RWPE2 (cell line): ENCODE measurements around the gene TMEM203.
A peak's percentile ranks its signal among the peaks of the same experiment; 100 is the strongest.

Experiments
- ATAC-seq: fragments of 200-7000 bp; cut with Tn5 transposase; 3 replicates; pipeline ENCODE4 v1.9.1; 2021; ENCODE audit warnings: low read depth
- DNase-seq: peaks from one replicate; pipeline ENCODE4 v3.0.0-alpha.2; 2020; ENCODE audit warnings: low spot score
- H3K27ac ChIP-seq: fragments of 450-650 bp; 2 replicates; pipeline ENCODE4 v1.5.1; 2017; ENCODE audit warnings: mild to moderate bottlenecking; ENCODE audit not compliant: poor library complexity, severe bottlenecking
- H3K27me3 ChIP-seq: fragments of 250-450 bp; sonication (Bioruptor Pico); 2 replicates; pipeline ENCODE4 v1.5.1; 2021; ENCODE audit warnings: mild to moderate bottlenecking, moderate library complexity; ENCODE audit not compliant: insufficient read depth, poor library complexity, severe bottlenecking
- H3K36me3 ChIP-seq: fragments of 250-450 bp; sonication (Bioruptor Pico); 2 replicates; pipeline ENCODE4 v1.5.1; 2020; ENCODE audit warnings: low read depth, mild to moderate bottlenecking, moderate library complexity
- H3K4me1 ChIP-seq: fragments of 250-450 bp; sonication (Bioruptor Pico); 2 replicates; pipeline ENCODE4 v1.5.1; 2021; ENCODE audit warnings: mild to moderate bottlenecking, moderate library complexity; ENCODE audit not compliant: insufficient read depth, poor library complexity, severe bottlenecking
- H3K4me3 ChIP-seq: fragments of 250-450 bp; sonication (Bioruptor Pico); 2 replicates; pipeline ENCODE4 v1.5.1; 2021; ENCODE audit warnings: mild to moderate bottlenecking, moderate library complexity; ENCODE audit not compliant: severe bottlenecking
- H3K9me3 ChIP-seq: fragments of 250-450 bp; sonication (Bioruptor Pico); 2 replicates; pipeline ENCODE4 v1.5.1; 2021; ENCODE audit warnings: mild to moderate bottlenecking, moderate library complexity; ENCODE audit not compliant: severe bottlenecking
- TF ChIP-seq, protein P1 (sequence below): fragments of 450-650 bp; IDR thresholded peaks from one replicate; pipeline ENCODE4 v1.5.1; 2017; ENCODE audit warnings: mild to moderate bottlenecking, moderate library complexity; ENCODE audit not compliant: poor library complexity, severe bottlenecking

TMEM203 gene

DNA sequence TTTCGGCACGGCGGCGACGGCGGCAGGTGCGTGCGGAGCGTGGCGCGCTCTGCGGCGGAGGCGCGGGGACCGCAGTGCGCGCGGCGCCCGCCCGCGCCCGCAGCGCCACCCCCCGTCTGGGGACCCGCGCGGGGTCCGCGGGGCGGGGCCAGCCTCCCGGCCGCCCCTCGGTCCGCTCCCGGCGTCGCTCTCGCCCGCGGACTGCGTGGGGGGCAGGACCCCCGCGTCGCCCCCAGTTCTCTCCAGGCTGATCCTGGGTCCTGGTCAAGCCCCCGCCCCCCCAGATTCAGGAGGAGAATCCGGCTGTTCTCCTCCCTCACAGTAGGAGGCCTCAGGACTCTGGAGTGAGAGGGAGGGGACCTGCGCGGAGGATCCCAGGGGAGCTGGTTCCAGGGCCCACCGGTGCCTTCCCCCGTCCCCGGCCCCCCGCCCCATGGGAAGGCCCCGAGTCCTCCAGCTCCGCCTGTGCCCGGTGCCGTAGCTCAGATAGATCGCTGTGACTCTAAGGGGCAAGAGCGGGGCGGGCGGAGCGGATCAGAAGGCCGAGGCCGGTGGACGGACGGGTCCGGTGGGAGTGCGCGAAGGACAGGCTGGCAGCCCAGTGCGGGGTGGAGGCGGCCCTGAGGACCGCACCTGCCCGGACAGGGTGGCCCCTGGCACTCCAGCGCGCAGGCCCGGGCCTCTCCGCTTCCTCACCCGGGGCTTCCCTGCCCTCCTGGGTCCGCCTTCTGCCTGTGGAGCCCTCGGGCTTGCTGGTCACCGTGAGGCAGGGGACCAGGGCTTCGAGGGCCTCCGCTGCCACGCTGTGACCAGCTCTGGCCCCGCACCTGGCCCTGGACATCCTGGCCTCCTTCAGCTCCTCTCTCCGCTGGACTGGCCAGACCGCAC lies 17.0 kb upstream of the TMEM203 start, which contains the start of gene RNF208:
Gene RNF208 (minus strand): TSS at position 51 of the 888 bp plus-strand sequence. CDS start 1,028 bp downstream, outside the sequence.
- no peaks in the 10 kb centered on the region for H3K9me3 ChIP-seq
- no peaks in the 10 kb centered on the region for H3K36me3 ChIP-seq
- H3K4me3 ChIP-seq = peak within 1 kb of the TSS; percentile 45
- TF ChIP-seq, protein P1, sequence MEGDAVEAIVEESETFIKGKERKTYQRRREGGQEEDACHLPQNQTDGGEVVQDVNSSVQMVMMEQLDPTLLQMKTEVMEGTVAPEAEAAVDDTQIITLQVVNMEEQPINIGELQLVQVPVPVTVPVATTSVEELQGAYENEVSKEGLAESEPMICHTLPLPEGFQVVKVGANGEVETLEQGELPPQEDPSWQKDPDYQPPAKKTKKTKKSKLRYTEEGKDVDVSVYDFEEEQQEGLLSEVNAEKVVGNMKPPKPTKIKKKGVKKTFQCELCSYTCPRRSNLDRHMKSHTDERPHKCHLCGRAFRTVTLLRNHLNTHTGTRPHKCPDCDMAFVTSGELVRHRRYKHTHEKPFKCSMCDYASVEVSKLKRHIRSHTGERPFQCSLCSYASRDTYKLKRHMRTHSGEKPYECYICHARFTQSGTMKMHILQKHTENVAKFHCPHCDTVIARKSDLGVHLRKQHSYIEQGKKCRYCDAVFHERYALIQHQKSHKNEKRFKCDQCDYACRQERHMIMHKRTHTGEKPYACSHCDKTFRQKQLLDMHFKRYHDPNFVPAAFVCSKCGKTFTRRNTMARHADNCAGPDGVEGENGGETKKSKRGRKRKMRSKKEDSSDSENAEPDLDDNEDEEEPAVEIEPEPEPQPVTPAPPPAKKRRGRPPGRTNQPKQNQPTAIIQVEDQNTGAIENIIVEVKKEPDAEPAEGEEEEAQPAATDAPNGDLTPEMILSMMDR = no peak
- H3K27me3 ChIP-seq = no peaks in the 10 kb centered on the region
- H3K27ac ChIP-seq = peak within 1 kb of the TSS; percentile 92
- DNase-seq = no peak
- no peak for ATAC-seq
- peaks cover 35% of the 10 kb centered on the region for H3K4me1 ChIP-seq

GRCh38 chr9:137221506-137222111 lies 16.2 kb upstream of the TMEM203 start:
- no peak overlapping the region for H3K27ac ChIP-seq
- TF ChIP-seq, protein P1 = no peak
- H3K9me3 ChIP-seq = no peaks in the 10 kb centered on the region
- peaks cover 28% of the 10 kb centered on the region for H3K4me1 ChIP-seq
- H3K27me3 ChIP-seq = no peaks in the 10 kb centered on the region
- no peaks in the 10 kb centered on the region for H3K36me3 ChIP-seq
- DNase-seq (no peak), ATAC-seq (no peak)
- peak overlapping the region; percentile 45 for H3K4me3 ChIP-seq

- Histone ChIP-seq H3K4me3 (no peak overlapping the region), H3K9me3 (no peaks in the 10 kb centered on the region), H3K36me3 (no peaks in the 10 kb centered on the region), H3K4me1 (peaks cover 24% of the 10 kb centered on the region), H3K27ac (no peak overlapping the region), H3K27me3 (no peaks in the 10 kb centered on the region)
- no peak for DNase-seq
- TF ChIP-seq, protein P1 = no peak
- ATAC-seq = no peak
These were observed 15.7 kb upstream of the TMEM203 start for GRCh38 chr9:137221095-137221505.

DNA sequence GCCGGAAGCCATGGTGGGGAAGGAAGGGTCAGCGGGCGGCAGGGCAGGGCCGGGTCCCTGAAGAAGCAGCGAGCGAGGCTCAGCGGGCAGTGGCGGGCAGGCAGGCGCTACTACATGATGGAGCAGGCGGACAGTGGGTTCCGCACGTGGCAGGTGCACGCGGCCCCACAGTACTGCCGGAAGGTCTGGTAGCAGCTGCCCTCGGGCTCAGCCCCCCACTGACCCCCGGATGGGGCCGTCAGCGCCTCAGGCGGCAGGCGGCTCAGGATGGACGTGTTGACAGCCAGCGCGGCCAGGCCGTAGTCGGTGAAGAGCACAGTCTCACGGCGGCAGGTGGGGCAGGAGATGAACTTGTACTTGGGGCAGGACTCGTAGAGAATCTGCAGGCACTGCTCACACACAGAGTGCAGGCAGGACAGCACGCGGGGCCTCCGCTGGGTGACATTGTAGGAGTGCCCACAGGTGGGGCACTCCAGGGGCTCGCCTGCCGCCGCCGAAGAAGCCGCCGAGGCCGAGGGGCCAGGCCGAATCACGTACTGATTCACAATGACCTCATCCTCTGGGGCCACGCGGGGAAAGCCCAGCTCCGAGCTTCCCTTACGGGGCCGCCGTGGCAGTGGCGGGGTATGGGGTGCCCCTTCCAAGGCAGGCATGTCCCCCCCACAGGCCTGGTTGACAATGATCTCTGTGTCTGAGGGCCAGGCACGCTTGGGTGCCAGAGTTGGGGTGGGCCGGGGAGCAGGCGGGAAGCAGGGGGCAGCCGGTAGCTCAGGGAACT lies 15.1 kb upstream of the TMEM203 start:
- ATAC-seq = no peak
- Histone ChIP-seq H3K9me3 (no peaks in the 10 kb centered on the region), H3K4me1 (peaks cover 18% of the 10 kb centered on the region), H3K4me3 (no peak overlapping the region), H3K27ac (no peak overlapping the region), H3K36me3 (0 out of 2 replicates have a peak, but pooled peaks cover 1% of the 10 kb centered on the region), H3K27me3 (no peaks in the 10 kb centered on the region)
- TF ChIP-seq, protein P1 = no peak
- DNase-seq = no peak
